ENCODE results near the gene ADCY9.

The ADCY9 gene

GRCh38 chr16:4004206-4004605 lies 112.0 kb downstream of the ADCY9 start:
- no peaks in the 10 kb centered on the region for H3K36me3 ChIP-seq (ENCODE audit: low read length)
- TF ChIP-seq CTCF (IDR thresholded peaks at IDR 0.05; ENCODE audit: insufficient read depth, low read length, poor library complexity, severe bottlenecking) (no peak), EZH2phosphoT487 (conservative IDR thresholded peaks at IDR 0.05; ENCODE audit: low read length) (no peak)
- no peaks in the 10 kb centered on the region for H3K27me3 ChIP-seq (ENCODE audit: low read length)
- H3K9me2 ChIP-seq (replicated peaks; ENCODE audit: insufficient read depth, low read length) = no peaks in the 10 kb centered on the region
- no peak overlapping the region for H2AFZ ChIP-seq (ENCODE audit: low read depth, low read length, severe bottlenecking)
- H3K27ac ChIP-seq (ENCODE audit: low read depth, low read length) = no peak overlapping the region
- H3K4me2 ChIP-seq (ENCODE audit: low read depth, low read length, poor library complexity, severe bottlenecking) = no peak overlapping the region
- no peaks in the 10 kb centered on the region for H3K9me3 ChIP-seq (ENCODE audit: insufficient read depth, low read length)
- H3K79me2 ChIP-seq (ENCODE audit: insufficient read depth, low read length) = no peaks in the 10 kb centered on the region
- H3F3A ChIP-seq (ENCODE audit: insufficient read depth) = no peaks in the 10 kb centered on the region
- no peaks in the 10 kb centered on the region for H4K20me1 ChIP-seq (ENCODE audit: low read depth, low read length)
- H3K4me3 ChIP-seq (ENCODE audit: insufficient read depth, low read length, poor library complexity, severe bottlenecking) = no peak overlapping the region
- H3K9ac ChIP-seq (ENCODE audit: low read length) = no peak overlapping the region

GRCh38 chr16:4003576-4003975 lies 112.7 kb downstream of the ADCY9 start:
- no peak overlapping the region for H3K27ac ChIP-seq (ENCODE audit: low read depth, low read length)
- no peaks in the 10 kb centered on the region for H3F3A ChIP-seq (ENCODE audit: insufficient read depth)
- H3K9me3 ChIP-seq (ENCODE audit: insufficient read depth, low read length) = no peaks in the 10 kb centered on the region
- no peak overlapping the region for H3K4me3 ChIP-seq (ENCODE audit: insufficient read depth, low read length, poor library complexity, severe bottlenecking)
- H2AFZ ChIP-seq (ENCODE audit: low read depth, low read length, severe bottlenecking) = no peak overlapping the region
- H3K36me3 ChIP-seq (ENCODE audit: low read length) = no peaks in the 10 kb centered on the region
- no peak overlapping the region for H3K9ac ChIP-seq (ENCODE audit: low read length)
- TF ChIP-seq EZH2phosphoT487 (conservative IDR thresholded peaks at IDR 0.05; ENCODE audit: low read length) (no peak), CTCF (IDR thresholded peaks at IDR 0.05; ENCODE audit: insufficient read depth, low read length, poor library complexity, severe bottlenecking) (no peak)
- no peak overlapping the region for H3K4me2 ChIP-seq (ENCODE audit: low read depth, low read length, poor library complexity, severe bottlenecking)
- no peaks in the 10 kb centered on the region for H3K9me2 ChIP-seq (replicated peaks; ENCODE audit: insufficient read depth, low read length)
- no peaks in the 10 kb centered on the region for H3K79me2 ChIP-seq (ENCODE audit: insufficient read depth, low read length)
- no peaks in the 10 kb centered on the region for H3K27me3 ChIP-seq (ENCODE audit: low read length)
- no peaks in the 10 kb centered on the region for H4K20me1 ChIP-seq (ENCODE audit: low read depth, low read length)

- no peak overlapping the region for H3K9ac ChIP-seq (ENCODE audit: low read length)
- no peak for TF ChIP-seq CTCF (IDR thresholded peaks at IDR 0.05; ENCODE audit: insufficient read depth, low read length, poor library complexity, severe bottlenecking)
- no peak for TF ChIP-seq EZH2phosphoT487 (conservative IDR thresholded peaks at IDR 0.05; ENCODE audit: low read length)
- no peaks in the 10 kb centered on the region for H3K36me3 ChIP-seq (ENCODE audit: low read length)
- H3K9me3 ChIP-seq (ENCODE audit: insufficient read depth, low read length) = no peaks in the 10 kb centered on the region
- no peaks in the 10 kb centered on the region for H4K20me1 ChIP-seq (ENCODE audit: low read depth, low read length)
- no peak overlapping the region for H2AFZ ChIP-seq (ENCODE audit: low read depth, low read length, severe bottlenecking)
- H3K4me3 ChIP-seq (ENCODE audit: insufficient read depth, low read length, poor library complexity, severe bottlenecking) = no peak overlapping the region
- H3K27me3 ChIP-seq (ENCODE audit: low read length) = no peaks in the 10 kb centered on the region
- H3K4me2 ChIP-seq (ENCODE audit: low read depth, low read length, poor library complexity, severe bottlenecking) = no peak overlapping the region
- H3F3A ChIP-seq (ENCODE audit: insufficient read depth) = no peaks in the 10 kb centered on the region
- H3K79me2 ChIP-seq (ENCODE audit: insufficient read depth, low read length) = no peaks in the 10 kb centered on the region
- H3K27ac ChIP-seq (ENCODE audit: low read depth, low read length) = no peak overlapping the region
- no peaks in the 10 kb centered on the region for H3K9me2 ChIP-seq (replicated peaks; ENCODE audit: insufficient read depth, low read length)
Measured at GRCh38 chr16:4003166-4003565, 113.1 kb downstream of the ADCY9 start.

Measured in SU-DHL-6 (cell line).